HepG2 (cell line): ENCODE data around the gene TM4SF18. TPM values are rescaled to one million over a fixed set of nuclear protein-coding genes. Genes with fewer than 3 reads are reported as not detected.

ENCODE experiments used
- ARID3A ChIP-seq: IDR thresholded peaks from 2 replicates; pipeline ENCODE4 v1.6.1; 2012; ENCODE audit warnings: low read depth, low read length, improper control_type of control experiment
- ARNTL ChIP-seq: sonication (generic); formaldehyde crosslinking; IDR thresholded peaks from 2 replicates; pipeline ENCODE4 v1.4.0; 2020; ENCODE audit warnings: mild to moderate bottlenecking, missing genetic modification reagents
- ATF5 ChIP-seq: sonication (generic); formaldehyde crosslinking; IDR thresholded peaks from 2 replicates; pipeline ENCODE4 v1.4.0; 2020; ENCODE audit warnings: mild to moderate bottlenecking, low read depth, missing genetic modification reagents
- CREB1 ChIP-seq, 2 experiments: fragments of 450-650 bp in 1 of 2; IDR thresholded peaks; 2 replicates each; pipeline ENCODE4 v1.6.1; 2016 to 2017; ENCODE audit warnings: control low read depth in 1 of 2, mild to moderate bottlenecking in 1 of 2, missing compliant biosample characterization in 1 of 2, missing genetic modification characterization in 1 of 2
- DNMT3B ChIP-seq: conservative IDR thresholded peaks from 2 replicates; pipeline ENCODE4 v1.6.1; 2016; ENCODE audit warnings: missing biosample characterization, control low read depth
- FOXA3 ChIP-seq: IDR thresholded peaks from 2 replicates; pipeline ENCODE4 v1.6.1; 2016; ENCODE audit warnings: missing genetic modification reagents, missing compliant biosample characterization
- FOXP4 ChIP-seq: sonication (generic); formaldehyde crosslinking; IDR thresholded peaks from 2 replicates; pipeline ENCODE4 v1.4.0; 2020; ENCODE audit warnings: missing genetic modification reagents
- GFI1 ChIP-seq: sonication (generic); formaldehyde crosslinking; IDR thresholded peaks from 2 replicates; pipeline ENCODE4 v1.5.0; 2020; ENCODE audit warnings: missing genetic modification reagents, mild to moderate bottlenecking, borderline replicate concordance
- MAFF ChIP-seq: IDR thresholded peaks from 2 replicates; pipeline ENCODE4 v1.6.1; 2011; ENCODE audit warnings: low read depth, low read length, improper control_type of control experiment
- MED1 ChIP-seq: sonication (generic); formaldehyde crosslinking; IDR thresholded peaks from 2 replicates; pipeline ENCODE4 v1.4.0; 2020; ENCODE audit warnings: missing genetic modification reagents
- NR2F2 ChIP-seq: IDR thresholded peaks from 2 replicates; pipeline ENCODE4 v1.6.1; 2012; ENCODE audit warnings: low read depth, inconsistent platforms, borderline replicate concordance
- ONECUT2 ChIP-seq: sonication (generic); formaldehyde crosslinking; IDR thresholded peaks from 2 replicates; pipeline ENCODE4 v1.4.0; 2020; ENCODE audit warnings: missing genetic modification reagents
- POLR2A ChIP-seq, 2 experiments: IDR thresholded peaks; 2 replicates each; pipeline ENCODE4 v1.6.1; 2011; ENCODE audit warnings: low read depth in 2 of 2, low read length in 2 of 2, mild to moderate bottlenecking in 1 of 2, moderate library complexity in 1 of 2; ENCODE audit not compliant: insufficient read depth in 1 of 2
- RBM22 ChIP-seq: fragments of 200-400 bp; formaldehyde crosslinking; optimal IDR thresholded peaks from 2 replicates; pipeline ENCODE3; 2017; ENCODE audit warnings: mild to moderate bottlenecking, low read length, moderate library complexity
- SIX4 ChIP-seq: sonication (generic); formaldehyde crosslinking; IDR thresholded peaks from 2 replicates; pipeline ENCODE4 v1.4.0; 2020; ENCODE audit warnings: missing genetic modification reagents
- SMAD1 ChIP-seq: sonication (generic); formaldehyde crosslinking; IDR thresholded peaks from 2 replicates; pipeline ENCODE4 v1.4.0; 2020; ENCODE audit warnings: missing genetic modification reagents, low read depth, mild to moderate bottlenecking, borderline replicate concordance
- ZBTB1 ChIP-seq: sonication (generic); formaldehyde crosslinking; IDR thresholded peaks from 2 replicates; pipeline ENCODE4 v1.4.0; 2020; ENCODE audit warnings: missing genetic modification reagents, borderline replicate concordance
- ZBTB46 ChIP-seq: sonication (generic); formaldehyde crosslinking; IDR thresholded peaks from 2 replicates; pipeline ENCODE4 v1.4.0; 2020; ENCODE audit warnings: mild to moderate bottlenecking, missing genetic modification reagents, borderline replicate concordance
- ZGPAT ChIP-seq: IDR thresholded peaks from 2 replicates; pipeline ENCODE4 v1.6.1; 2016; ENCODE audit warnings: mild to moderate bottlenecking
- ZNF781 ChIP-seq: sonication (generic); formaldehyde crosslinking; IDR thresholded peaks from 2 replicates; pipeline ENCODE4 v1.5.1; 2020; ENCODE audit warnings: borderline replicate concordance, mild to moderate bottlenecking, missing genetic modification reagents; ENCODE audit errors: not compliant biosample characterization
- ZSCAN29 ChIP-seq: sonication (generic); formaldehyde crosslinking; conservative IDR thresholded peaks from 2 replicates; pipeline ENCODE4 v1.4.0; 2020; ENCODE audit warnings: mild to moderate bottlenecking, missing genetic modification reagents
- polyA plus RNA-seq, 8 experiments: library from polyadenylated mRNA; depleted of rRNA in 3 of 8; stranded (reverse) in 7 of 8; unstranded in 1 of 8; fragments of >200 nt; fragmentation: Illumina TruSeq in 4 of 8; extraction: Trizol in 4 of 8; gene quantifications; 2 replicates each; pipeline versions ENCODE4 v1.2.1 to v1.2.3, GENCODE V29; 2011 to 2016; ENCODE audit warnings: low read depth in 4 of 8, missing spikeins in 1 of 8, mixed read lengths in 1 of 8; ENCODE audit not compliant: insufficient read depth in 1 of 8
- total RNA-seq, 5 experiments: library from RNA; depleted of rRNA; stranded (reverse); fragments of >200 nt; fragmentation: Illumina TruSeq; extraction: Trizol; gene quantifications; 2 replicates each; pipeline ENCODE4 v1.2.3, GENCODE V29; 2016; ENCODE audit warnings: low read depth in 1 of 5

TM4SF18 gene
- total and polyA plus RNA-seq, 2 of the 13 experiments (the other 11 are each of a cell fraction or from before 2014, with no cell fraction given) = 0.15 TPM; not detected in 1

GRCh38 chr3:149366941-149367840 lies 33.8 kb upstream of the TM4SF18 start (continued):
- TF ChIP-seq CREB1 (IDR thresholded peaks at IDR 0.05) = no peak
- peak; percentile 36; the same call in 1 of the 2 replicates for TF ChIP-seq CREB1 (CRISPR knock-in tag; IDR thresholded peaks at IDR 0.05)
- 0 out of 2 replicates have a peak, but pooled peaks have one; percentile 23 for TF ChIP-seq ARID3A
- peak in 1 of 2 experiments; percentile 72; a peak in 1 of 4 replicates for TF ChIP-seq POLR2A (IDR thresholded peaks at IDR 0.05; ENCODE audit: insufficient read depth in 1 of 2, low read depth in 2 of 2, low read length in 2 of 2)
- peak; percentile 60 for TF ChIP-seq MED1 (CRISPR knock-in tag)
- 0 out of 2 replicates have a peak, but pooled peaks have one; percentile 8 for TF ChIP-seq SIX4
- 0 out of 2 replicates have a peak, but pooled peaks have one; percentile 44 for TF ChIP-seq GFI1
- TF ChIP-seq SMAD1 (CRISPR knock-in tag) = no peak
- 0 out of 2 replicates have a peak, but pooled peaks have one; percentile 30 for TF ChIP-seq NR2F2
- TF ChIP-seq ATF5 (CRISPR knock-in tag) = no peak
- no peak for TF ChIP-seq ZNF781 (CRISPR knock-in tag)
- 0 out of 2 replicates have a peak, but pooled peaks have one; percentile 31 for TF ChIP-seq ZGPAT (CRISPR knock-in tag)
- TF ChIP-seq ARNTL (CRISPR knock-in tag) = no peak
- no peak for TF ChIP-seq ZBTB1
- TF ChIP-seq RBM22 = peak; percentile 93
- TF ChIP-seq FOXA3 (CRISPR knock-in tag) = peak; percentile 52; the same call in 1 of the 2 replicates
- 0 out of 2 replicates have a peak, but pooled peaks have one; percentile 18 for TF ChIP-seq ONECUT2 (CRISPR knock-in tag)
- no peak for TF ChIP-seq ZBTB46 (CRISPR knock-in tag)
- TF ChIP-seq ZSCAN29 (CRISPR knock-in tag) = 0 out of 2 replicates have a peak, but pooled peaks have one; percentile 59
- peak; percentile 35; the same call in 1 of the 2 replicates for TF ChIP-seq MAFF
- TF ChIP-seq DNMT3B (CRISPR knock-in tag) = no peak
- peak; percentile 52 for TF ChIP-seq FOXP4 (CRISPR knock-in tag)
